ENCODE measurements around the gene SLC38A5. TPM values are rescaled to one million over a fixed set of nuclear protein-coding genes. Genes with fewer than 3 reads are reported as not detected.

Gene SLC38A5
- total RNA-seq, 1 experiment from 2014 or later, result 54.6 TPM

DNA sequence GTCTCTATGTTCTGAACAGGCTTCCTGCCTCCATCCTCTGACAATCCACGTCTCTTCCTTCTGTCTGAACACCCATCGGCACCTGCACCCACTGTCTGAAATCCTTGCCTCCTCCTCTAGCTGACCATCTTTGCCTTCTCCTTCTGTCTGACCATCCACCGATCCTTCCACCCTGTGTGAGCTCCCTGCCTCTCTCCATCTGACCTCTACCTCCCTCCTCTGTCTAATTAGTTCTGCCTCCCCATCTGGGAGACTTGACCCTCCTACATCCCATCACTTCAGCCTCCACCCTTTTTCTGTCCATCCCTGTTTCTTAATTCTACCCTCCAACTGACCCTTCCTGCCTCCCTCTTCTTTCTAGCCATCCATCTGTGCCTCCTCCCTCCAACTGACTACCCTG is 10.0 kb downstream of the SLC38A5 start:
- H4K20me1 ChIP-seq (ENCODE audit: insufficient read depth), result no peaks in the 10 kb centered on the region
- ChIA-PET RAD21 (ENCODE audit: low non-redundant PET in 1 of 2, low total read pairs in 2 of 2, uncharacterized antibody in 2 of 2, unreplicated experiment in 2 of 2) (no interaction called here), POLR2A (no interaction called here), CTCF (no interaction called here)
- DNase-seq (ENCODE audit: low read depth, low spot score) (no peak), ATAC-seq (no peak)
- H2AFZ ChIP-seq (ENCODE audit: low read depth, low read length, poor library complexity, severe bottlenecking), result no peak overlapping the region
- H3K9me3 ChIP-seq (ENCODE audit: control insufficient read depth in 1 of 2, insufficient read depth in 1 of 2, low read depth in 1 of 2, low read length in 2 of 2), result no peaks in the 10 kb centered on the region
- no peak overlapping the region for H3K9ac ChIP-seq (ENCODE audit: low read length)
- no peaks in the 10 kb centered on the region for H3K27me3 ChIP-seq (ENCODE audit: insufficient read depth, low read length)
- H3K4me1 ChIP-seq (ENCODE audit: control insufficient read depth in 1 of 2, insufficient read depth in 2 of 2, low read length in 2 of 2), result peaks cover 0 to 5% of the 10 kb centered on the region in 2 experiments; a peak in 1 of 4 replicates
- no peak overlapping the region for H3K27ac ChIP-seq (ENCODE audit: low read depth, low read length)
- no peaks in the 10 kb centered on the region for H3K36me3 ChIP-seq (ENCODE audit: control insufficient read depth in 1 of 2, insufficient read depth in 2 of 2, low read length in 2 of 2)
- H3K79me2 ChIP-seq (ENCODE audit: insufficient read depth, low read length), result no peaks in the 10 kb centered on the region
- no peak overlapping the region for H3K4me2 ChIP-seq (ENCODE audit: low read length)
- no peaks in the 10 kb centered on the region for H3K9me2 ChIP-seq (ENCODE audit: insufficient read depth)
- no peak overlapping the region for H3K4me3 ChIP-seq (replicated peaks in 1 of 2; ENCODE audit: low read depth in 1 of 2, low read length in 2 of 2)
- TF ChIP-seq JUND (IDR thresholded peaks at IDR 0.05), result no peak
- no peak for TF ChIP-seq ZFX (IDR thresholded peaks at IDR 0.05)
- TF ChIP-seq TCF7L2 (IDR thresholded peaks at IDR 0.05; ENCODE audit: borderline replicate concordance, extremely low read depth, insufficient read depth, insufficient read length), result no peak
- TF ChIP-seq RAD21 (IDR thresholded peaks at IDR 0.05; ENCODE audit: low read depth), result no peak
- TF ChIP-seq FOSL1 (IDR thresholded peaks at IDR 0.05; ENCODE audit: low read depth), result no peak
- no peak for TF ChIP-seq EGR1 (IDR thresholded peaks at IDR 0.05; ENCODE audit: low read depth)
- TF ChIP-seq SP1 (IDR thresholded peaks at IDR 0.05; ENCODE audit: low read depth), result no peak
- TF ChIP-seq, protein P1, sequence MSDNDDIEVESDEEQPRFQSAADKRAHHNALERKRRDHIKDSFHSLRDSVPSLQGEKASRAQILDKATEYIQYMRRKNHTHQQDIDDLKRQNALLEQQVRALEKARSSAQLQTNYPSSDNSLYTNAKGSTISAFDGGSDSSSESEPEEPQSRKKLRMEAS (IDR thresholded peaks at IDR 0.05), result no peak
- TF ChIP-seq ZNF274 (IDR thresholded peaks at IDR 0.05; ENCODE audit: low read depth, low read length), result no peak
- no peak for TF ChIP-seq EZH2 (IDR thresholded peaks at IDR 0.05)
- TF ChIP-seq SIN3A (IDR thresholded peaks at IDR 0.05; ENCODE audit: low read depth), result no peak
- TF ChIP-seq CEBPB (IDR thresholded peaks at IDR 0.05; ENCODE audit: low read depth), result no peak
- no peak for TF ChIP-seq POLR2AphosphoS5 (IDR thresholded peaks at IDR 0.05; ENCODE audit: low read depth, low read length)
- TF ChIP-seq POLR2A (IDR thresholded peaks at IDR 0.05; ENCODE audit: borderline replicate concordance, extremely low read depth, insufficient read depth, insufficient read length), result no peak
- no peak for TF ChIP-seq EZH2phosphoT487 (IDR thresholded peaks at IDR 0.05; ENCODE audit: borderline replicate concordance)
- TF ChIP-seq SRF (IDR thresholded peaks at IDR 0.05; ENCODE audit: low read depth), result no peak
- TF ChIP-seq ELF1 (IDR thresholded peaks at IDR 0.05; ENCODE audit: borderline replicate concordance, low read depth), result no peak
- intact Hi-C loops (cut with micrococcal nuclease), result no loop called here
- BruUV-seq (replicated peaks), result no TSS peak
